G401.6 (cell line): ENCODE results near the gene ATP5MC3.
A peak's percentile ranks its signal among the peaks of the same experiment; 100 is the strongest.
"Not testable (repeated sequence)": the region's sequence is repeated elsewhere in the genome, so short reads cannot be mapped to it uniquely, and the experiment has no call there.

Experiments used
- FAIRE-seq: peaks from 2 replicates; lab custom pipeline; 2012; peaks lifted over from hg19 to GRCh38; lab: Jason Lieb, UNC

Gene ATP5MC3

DNA sequence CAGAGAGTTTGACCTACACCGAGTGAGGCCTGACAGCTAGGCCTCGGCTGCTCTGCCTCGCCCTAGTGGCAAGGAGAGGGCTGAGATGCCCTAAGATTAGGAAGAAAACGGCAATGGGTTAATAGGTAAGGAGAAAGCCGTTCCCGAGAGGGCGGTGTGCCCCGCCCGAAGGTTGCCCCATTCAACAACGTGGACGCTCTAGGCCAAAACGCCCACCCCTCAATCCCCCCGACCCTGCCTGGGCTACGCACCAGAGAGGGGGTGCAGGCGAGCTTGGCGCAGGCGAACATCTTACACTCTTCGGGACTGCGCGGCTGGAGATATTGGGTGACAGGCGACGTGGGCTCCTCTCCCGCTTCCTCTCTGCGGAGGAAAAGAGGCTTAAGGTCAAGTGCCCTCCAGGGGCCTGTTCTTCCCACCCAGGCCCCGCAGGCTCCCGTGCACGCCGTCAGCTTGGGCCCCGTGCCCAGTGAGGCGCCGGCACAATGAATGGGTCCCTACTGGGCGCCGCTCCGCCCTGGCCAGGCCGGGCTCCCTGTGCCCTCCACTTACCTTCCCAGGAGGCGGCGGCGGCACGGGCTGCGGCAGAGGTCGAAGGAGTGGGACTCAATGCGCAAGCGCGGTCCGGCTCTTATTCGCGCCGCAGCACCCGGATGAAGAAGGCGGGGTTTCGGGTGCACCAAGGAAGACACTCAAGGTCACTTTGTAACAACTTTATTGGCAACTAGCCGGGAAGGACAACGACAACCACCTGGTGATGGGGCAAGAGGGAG lies at the start of gene ATP5MC3:
Gene ATP5MC3, minus strand, starts transcription at position 607 of the 773 bp plus-strand sequence. Its CDS starts 317 bp downstream, at position 290.
- FAIRE-seq = peak; percentile 87

DNA sequence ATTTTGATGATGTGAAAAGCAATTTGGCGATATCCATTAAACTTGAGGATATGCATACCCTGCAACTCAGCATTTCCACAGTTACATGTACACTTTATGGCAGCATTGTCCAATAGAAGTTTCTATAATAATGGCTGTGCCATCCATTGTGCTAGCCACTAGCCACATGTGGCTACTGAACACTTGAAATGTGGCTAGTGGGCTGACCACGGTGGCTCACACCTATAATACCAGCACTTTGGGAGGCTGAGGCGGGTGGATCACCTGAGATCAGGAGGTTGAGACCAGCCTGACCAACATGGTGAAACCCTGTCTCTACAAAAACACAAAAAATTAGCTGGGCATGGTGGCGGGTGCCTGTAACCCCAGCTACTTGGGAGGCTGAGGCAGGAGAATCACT lies 47.1 kb upstream of the ATP5MC3 start:
- not testable (repeated sequence) for FAIRE-seq

DNA sequence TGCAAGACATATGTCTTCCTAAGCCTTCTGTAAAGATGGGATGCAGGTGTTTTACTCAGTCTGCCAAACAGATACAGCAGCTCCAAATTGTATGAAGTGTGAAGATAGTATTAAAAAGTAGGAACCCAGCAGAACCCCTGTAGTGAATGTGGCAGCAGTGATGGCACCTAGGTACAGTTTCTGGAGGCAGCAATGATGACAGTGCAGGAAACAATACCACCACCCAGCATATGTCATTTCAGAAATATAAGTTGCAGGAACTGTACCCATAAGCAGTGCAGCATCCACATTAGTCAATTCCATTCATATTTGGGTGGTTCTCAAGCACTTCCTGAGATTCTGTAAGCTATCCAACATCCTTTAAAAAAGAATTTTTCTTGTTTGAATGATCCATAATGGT lies 46.7 kb upstream of the ATP5MC3 start:
- no peak for FAIRE-seq

DNA sequence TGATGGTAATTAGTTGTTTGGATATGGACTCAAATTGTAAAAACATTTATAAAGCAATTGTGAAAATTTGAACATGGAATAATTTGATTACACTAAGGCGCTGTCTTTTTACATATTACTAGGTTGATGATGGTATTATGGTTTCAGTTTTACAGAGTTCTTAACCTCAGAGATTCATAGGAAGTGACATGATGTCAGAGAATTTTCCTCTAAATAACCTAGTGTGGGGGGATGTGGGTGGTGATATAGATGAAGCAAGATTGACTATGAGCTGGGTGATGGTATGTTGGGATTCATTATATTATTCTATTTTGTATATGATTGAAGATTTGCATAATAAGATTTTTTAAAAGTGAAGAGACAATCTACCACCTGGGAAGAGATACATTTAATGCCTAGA lies 45.9 kb upstream of the ATP5MC3 start:
- no peak for FAIRE-seq

DNA sequence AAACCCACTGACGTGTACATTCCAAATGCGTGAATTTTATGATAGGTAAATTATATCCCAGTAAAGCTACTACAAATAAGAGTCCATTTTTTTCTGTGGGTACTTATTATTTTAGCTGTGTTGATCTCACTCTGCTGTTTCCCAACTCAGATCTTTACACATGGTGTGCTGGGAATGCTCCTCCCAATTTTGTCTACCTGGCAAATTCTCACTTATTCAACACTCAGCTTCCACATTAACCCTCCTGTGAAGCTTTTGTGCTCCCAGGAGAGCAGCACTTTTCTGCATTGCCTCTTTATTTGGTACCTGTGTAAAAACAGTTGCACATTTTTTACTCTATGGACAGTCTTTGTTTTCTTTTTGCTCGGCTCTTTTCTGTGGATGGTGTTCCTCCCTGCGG lies 38.6 kb upstream of the ATP5MC3 start:
- FAIRE-seq = no peak

DNA sequence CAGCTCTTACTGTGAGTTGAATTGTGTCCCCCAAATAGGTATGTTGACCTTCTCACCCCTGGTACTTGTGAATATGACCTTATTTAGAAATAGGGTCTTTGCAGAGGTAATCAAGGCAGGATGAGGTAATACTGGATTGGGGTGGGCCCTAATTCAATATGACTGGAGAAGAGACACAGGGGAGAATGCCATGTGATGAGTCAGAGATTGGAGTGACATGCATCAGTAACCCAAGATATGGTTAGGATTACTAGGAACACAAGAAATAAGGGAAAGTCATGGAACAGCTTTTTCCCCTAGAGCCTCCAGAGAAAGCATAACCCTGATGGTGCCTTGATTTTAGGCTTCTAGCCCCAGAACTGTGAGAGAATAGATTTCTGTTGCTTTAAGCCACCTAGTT lies 37.0 kb upstream of the ATP5MC3 start:
- no peak for FAIRE-seq

DNA sequence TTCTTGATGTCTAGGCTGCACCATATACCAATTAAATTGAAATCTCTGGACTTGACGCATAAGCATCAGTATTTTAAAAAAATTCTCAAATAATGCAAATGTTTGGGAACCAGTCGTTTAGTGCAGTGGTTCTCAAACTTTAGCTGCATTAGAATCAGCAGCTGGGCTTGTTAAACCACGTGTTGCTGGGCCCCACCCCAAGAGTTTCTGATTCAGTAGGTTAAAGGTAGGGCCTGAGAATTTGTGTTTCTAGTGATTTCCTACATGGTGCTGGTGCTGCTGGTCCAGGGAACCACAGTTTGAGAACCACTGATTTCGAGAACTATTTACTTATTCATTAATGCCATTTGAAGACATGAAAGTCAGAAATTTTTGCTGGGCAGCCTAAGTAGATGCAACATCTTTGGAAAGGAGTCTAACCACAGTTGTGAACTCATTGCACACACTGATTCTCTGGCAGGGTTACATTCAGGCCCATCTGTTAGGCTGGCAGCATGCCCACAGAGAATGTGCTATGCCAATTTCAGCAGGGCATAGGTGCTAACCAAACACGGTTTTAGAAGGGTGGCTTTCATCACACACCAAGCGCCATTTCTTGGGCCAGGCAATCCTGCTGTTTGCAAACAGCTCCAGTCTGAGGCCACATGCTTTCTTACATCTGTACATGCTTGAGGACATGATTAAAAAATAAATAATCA lies 26.4 kb upstream of the ATP5MC3 start:
- FAIRE-seq = no peak

DNA sequence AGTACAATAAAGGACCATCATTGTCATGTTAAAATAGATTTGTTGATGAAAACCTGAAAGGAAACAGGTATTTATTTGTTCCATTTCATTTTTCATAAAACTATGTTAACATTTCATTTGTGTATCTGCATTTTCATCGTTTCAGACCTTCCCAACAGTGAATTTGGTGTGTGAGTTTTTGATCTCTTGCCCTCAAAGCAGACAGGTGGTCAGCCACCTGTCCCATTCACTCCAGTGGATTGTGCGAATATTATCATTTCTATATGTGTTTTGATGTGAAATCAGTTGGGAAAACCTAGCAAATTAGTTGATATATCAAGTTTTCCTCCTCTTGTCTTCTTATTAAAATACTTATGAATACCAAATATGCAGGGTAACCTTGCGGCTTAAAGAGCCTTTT lies 25.4 kb upstream of the ATP5MC3 start:
- FAIRE-seq = no peak

DNA sequence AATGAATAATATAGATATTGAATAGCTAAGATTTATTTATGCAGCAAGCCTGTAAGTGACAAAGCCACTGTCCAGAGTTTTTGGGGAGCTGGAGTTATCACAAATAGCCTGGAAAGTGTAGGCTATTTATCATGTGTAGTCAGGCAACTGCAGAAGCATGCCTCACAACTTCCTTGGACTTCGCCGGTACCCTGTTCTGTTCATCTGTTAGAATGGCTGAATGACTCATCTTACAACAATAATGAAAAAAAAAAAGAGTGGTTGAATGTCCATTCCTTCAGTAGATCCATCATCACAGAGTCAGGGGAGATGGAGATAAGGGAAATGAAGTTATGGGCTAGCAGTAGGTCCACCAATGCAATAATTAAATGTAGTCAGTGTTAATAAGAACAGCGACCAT lies 24.0 kb upstream of the ATP5MC3 start:
- FAIRE-seq = no peak

DNA sequence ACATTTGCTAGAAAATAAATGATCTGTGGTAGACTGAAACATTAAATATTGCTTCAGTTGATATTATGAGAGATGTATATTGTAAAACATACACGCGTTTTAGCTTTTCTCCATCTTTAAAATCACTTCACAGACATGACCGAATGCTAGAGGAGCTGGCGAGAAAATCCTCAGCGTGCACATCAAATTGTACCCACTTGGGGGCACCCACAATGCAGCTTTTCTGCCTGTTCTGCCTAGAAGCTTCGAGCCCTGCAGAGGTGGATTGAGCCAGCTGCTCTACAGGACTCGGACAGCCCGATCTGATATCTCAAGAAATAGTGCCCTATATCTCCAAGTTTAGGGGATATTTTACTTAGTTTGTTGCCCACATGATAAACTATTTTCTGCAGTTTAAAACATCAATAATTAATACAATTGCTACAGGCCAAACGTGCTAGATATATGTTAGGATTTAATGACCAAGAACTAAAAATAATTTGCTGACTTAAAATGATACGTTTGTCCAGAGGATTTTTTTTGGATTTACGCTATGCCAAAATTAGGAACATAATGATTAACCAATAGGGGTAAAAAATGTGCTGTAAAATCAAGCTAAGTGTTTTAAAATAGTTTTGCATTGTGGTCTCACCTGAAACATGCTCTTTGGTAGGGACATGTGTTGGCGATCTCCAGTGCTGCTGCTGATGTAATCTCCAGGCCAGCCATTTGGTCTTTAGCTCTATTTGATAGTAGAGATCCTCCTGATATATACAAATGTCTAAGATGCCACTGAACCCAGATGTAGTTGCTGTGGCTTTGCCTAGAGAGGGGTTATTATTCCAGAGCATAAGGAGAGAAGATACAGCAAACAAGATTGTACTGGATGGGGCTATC lies 22.3 kb upstream of the ATP5MC3 start:
- FAIRE-seq = peak; percentile 72

DNA sequence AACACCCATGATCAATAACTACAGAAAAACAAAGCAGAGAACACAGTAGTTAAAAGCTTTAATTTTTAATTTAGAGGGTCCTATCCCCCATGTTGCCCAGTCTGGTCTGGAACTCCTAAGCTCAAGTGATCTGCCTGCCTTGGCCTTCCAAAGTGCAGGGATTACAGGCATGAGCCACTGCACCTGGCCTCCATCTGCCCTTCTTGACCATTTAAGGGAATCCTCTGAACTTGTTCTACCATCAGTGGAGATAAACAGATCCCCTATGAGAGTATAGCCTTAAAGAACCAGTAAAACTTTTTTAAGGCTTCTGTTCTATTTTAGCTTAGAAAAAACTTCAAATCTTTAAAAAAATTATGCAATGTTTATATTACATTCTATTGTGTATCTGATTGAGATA lies 13.5 kb upstream of the ATP5MC3 start:
- no peak for FAIRE-seq

DNA sequence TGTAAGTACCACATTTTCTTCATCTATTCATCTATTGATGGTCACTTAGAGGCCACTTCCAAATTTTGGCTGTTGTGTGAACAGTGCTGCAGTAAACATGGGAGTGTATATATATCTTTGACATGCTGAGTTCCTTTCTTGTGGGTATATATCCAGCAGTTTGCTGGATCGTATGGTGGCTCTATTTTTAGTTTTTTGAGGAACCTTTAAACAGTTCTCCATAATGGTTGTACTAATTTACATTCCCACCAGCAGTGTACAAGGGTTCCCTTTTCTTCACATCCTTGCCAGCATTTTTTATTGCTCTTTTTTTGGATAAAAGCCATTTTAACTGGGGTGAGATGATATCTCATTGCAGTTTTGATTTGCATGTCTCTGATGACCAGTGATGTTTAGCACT lies 7.3 kb upstream of the ATP5MC3 start:
- FAIRE-seq = no peak

DNA sequence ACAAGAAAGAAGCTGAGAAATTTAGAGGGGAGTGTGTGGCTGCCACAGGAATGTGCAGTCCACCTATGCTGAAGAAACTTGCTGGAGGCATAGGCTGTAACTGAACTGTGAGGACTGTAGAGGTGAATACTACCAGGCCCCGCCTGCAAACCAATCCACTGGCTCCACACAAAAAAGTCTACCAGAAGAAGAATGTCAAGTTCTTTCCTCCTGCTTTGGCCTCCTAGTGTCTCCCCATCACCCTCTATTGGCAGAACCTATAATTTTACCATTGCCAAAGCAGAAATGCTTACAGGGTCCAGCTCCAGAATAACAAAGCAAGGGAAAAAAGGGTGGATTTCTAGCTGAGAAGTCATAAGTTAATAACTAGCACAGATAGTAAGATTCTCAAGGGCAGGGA lies 5.9 kb upstream of the ATP5MC3 start:
- no peak for FAIRE-seq

DNA sequence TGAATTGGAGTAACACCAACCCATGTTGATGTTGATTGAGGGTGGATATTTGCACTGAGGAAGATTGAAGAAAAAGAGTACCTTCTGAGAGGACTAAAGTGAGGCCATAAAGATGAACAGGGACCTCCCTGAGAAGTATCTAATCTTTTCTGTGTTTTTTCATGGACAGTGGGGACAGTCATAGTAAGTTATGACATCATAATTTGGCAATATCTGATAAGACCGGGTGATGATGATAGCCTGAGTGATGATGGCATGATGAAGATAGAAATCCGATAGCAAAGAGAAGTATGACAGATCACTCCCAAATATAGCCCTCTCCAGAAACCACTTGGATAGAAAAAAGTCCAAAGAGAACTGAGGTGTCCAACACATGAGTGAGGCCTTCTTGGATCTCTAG lies 2.2 kb upstream of the ATP5MC3 start:
- FAIRE-seq = no peak

DNA sequence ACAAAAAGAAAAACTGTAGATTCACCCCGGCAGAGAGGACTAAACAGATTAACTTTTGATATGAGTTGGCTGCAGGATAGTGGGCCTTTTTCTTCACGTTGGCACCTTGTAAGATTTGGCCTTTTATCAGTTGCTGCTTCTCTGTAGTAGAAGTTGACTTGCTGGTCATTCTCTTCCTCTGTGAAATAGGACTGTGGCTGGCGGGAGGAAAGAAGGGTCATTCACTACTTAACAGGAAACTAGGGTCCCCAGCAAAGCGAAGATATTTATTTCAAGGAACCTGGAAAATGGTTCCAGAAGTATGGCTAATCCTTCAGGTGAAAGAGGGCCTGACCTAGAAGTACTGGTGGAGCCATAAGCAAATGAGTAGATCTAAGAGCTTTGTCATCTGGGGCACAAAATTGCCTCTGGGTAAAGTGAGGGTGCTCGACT lies 383 bp upstream of the ATP5MC3 start:
- no peak for FAIRE-seq

DNA sequence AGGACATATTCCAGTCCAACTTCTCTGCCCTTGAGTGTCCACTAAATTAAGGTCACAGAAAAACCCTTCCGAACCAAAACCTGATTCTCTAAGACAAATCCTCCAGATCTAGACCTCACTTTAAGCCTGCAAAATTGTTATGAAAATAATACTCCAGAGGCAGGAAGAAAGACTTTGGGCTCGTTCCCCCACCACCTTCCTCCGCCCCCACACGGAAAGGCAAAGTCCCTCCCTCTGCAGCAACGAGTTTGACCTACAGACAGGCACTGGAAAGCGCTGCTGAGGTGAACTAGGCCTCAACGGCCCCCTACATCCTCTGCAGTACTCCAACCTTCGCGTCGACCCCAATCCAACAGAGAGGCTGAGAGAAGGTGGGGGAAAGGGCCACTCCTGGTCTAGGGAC lies 808 bp downstream of the ATP5MC3 start:
- no peak for FAIRE-seq

DNA sequence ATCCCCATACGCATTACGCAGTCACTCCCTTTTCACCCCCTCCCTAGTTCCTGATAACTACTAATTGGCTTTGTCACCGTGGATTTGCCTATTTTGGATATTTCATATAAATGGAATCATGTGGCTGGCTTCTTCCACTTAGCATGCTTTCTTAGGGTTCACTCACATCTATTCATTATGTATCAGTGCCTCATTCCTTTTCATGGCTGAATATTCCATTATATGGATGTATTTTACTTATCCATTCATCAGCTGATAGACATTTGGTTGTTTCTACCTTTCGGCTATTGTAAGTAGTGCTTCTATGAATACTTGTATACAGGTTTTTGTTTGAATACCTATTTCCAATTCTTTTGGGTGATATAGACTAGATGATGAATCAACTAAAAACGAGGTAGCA lies 4.9 kb downstream of the ATP5MC3 start:
- FAIRE-seq = no peak

DNA sequence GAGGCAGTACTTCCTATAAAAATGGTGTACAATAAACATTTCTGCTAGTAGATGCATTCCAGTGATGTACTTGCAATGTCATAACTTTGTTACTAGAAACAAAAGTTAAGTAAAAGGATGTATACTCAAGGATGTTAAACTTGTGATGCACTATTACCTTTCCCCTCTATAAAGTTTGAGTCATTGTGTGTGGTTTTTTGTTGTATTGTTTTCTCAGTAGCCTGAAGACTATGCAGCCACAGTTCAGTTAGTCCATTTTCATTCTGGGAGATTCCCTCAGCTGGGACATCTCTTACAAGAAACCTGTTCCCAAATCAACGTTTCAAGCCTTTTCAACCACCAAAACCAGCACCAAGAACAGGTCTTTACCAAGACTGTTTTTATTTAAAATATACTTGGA lies 5.6 kb downstream of the ATP5MC3 start:
- no peak for FAIRE-seq

DNA sequence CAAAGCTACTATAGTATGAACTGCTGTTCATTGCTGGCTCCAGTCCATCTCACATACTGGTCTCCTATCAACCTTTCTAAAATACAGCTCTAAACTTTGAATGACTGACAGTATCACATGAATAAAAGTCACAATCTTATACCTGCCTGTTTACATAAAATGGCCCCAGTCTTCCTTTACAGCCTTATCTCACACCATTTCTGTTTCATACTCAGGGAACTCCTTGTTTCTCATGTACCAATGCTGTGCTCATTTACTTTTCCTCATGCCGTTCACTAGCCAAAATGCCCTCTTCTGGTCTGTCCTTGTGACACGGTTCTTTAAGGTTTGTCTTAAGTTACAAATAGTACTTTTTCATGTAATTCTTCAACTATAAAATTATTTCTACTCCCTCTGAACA lies 6.2 kb downstream of the ATP5MC3 start:
- no peak for FAIRE-seq

DNA sequence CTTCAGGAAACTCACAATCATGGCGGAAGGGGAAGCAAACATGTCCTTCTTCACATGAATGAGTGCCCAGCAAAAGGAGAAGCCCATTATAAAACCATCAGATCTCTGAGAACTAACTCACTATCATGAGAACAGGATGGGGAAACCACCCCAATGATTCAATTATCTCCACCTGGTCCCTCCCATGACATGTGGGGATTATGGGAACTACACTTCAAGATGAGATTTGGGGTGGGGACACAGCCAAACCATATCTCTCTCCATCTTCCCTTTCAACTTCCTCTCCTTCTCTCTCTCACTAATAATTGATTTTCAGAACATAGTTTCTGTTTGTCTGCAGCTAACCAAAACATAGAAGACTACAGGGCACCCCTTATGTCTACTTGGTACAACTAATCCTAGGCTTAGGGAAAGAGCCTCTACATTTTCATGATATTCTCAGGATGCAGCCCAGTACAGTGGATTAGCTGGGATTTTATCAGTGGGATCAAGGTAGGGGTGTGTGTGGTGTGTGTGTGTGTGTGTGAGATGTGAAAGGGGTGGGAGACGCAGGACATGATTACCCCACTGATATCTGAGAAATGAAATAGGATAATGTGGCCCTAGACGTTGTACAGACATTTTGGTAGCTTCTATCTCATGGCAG lies 10.7 kb downstream of the ATP5MC3 start:
- FAIRE-seq = no peak

DNA sequence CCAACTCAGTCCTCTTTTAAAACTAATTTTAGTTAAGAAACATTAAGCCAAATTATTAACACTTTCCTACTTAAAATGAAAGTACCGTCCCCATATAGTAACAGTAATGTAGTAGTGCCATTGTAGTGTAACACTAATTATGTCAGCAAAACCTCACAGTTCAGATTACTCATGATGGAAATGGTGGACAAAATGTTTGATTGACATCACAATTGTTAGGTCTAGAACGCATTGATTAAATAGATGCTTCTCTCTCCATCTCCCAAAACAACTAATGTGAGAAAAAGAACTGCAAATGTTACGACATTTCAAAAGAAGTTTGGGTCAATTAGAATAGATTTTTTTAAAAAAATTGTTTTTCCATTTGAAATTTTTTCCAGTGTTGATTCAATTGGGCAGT lies 12.3 kb downstream of the ATP5MC3 start:
- peak; percentile 88 for FAIRE-seq

DNA sequence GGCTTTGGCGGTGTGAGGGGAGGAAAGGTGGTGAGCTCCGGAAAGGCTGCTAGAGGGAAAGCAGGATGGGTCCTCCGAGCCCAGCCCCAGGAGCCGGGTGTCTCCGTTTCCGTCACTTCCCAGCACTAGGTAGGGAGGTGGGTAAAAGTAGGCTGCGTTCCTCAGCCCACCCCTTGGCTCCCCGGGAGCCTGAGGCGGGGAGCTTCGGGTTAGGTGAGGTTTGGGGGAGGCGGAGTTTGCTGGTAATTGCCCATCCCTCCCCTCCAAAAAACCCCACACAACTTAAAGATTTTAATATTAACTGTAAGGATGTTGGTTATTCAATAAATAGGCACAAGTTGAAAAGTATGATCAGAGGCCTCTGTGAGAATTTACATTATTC lies 13.0 kb downstream of the ATP5MC3 start:
- no peak for FAIRE-seq
